ENCODE results near the gene KMT5C.

KMT5C gene

DNA sequence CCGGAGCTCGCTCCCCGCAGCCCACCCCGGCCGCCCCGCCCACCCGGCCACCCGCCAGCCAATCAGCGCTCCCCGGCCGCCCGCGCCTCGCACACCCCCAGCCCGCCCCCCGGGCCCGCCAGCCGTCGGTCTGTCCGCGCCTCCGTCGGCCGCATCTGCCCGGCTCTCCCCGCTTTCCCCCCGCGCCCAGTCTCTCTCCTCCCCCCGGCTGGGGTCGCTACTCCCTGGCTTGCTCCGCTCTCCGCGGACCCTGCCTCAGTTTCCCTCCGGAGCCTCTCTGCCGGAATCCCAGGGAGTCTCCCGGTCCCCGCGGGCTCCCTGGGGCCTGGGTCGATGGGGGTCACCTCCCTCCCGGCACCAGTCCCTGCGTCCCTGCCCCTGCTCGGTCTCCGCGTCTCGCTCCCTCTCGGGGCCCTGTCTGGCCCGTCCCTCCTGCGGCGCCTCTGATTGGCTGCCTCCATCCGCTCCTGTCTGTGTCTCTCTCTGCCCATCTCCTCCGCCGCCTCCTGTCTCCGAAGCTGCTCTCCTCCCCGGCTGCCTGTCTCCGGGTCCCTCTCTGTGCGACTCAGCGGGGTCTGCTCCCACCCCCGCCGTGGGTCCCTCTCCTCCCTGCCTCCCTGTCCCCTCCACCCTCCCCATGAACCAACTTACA lies 30.1 kb downstream of the KMT5C start:
- no peak for FAIRE-seq

DNA sequence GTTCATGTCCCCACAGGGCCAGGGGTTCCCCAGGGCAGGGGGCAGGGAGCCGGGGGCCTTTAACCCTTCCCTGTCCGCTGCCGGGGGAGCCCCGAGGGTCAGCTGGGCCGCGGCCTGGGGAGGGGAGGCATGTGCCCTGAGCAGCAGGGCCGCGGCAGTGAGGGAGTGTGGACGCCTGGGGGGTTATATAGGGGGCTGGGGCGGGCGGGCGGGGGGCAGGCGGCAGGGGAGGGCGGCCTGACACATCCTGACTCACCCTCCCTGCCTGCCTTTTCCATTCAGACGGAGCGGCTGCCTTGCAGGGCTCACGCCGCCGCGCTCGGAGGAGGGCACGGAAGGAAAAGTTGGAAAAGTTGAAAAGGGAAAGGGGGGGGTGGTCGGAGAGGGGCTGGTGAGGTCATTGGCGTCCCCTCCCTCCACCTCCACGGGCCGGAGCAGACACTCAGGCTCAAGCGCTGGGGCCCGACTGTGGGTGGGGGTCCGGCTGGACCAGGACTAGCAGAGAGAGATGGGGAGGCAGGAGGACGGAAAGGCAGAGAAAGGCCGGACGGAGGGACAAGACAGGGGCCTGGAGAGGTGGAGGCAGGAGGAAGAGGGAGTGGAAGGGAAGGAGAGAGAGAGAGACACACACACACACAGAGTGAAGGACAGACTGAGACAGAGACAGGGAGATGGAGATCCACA lies 30.8 kb downstream of the KMT5C start, which contains the start of gene IL11:
Gene IL11, minus strand, starts transcription at position 159 of the 684 bp plus-strand sequence. Its CDS starts 153 bp downstream, at position 6.
- no peak for FAIRE-seq

DNA sequence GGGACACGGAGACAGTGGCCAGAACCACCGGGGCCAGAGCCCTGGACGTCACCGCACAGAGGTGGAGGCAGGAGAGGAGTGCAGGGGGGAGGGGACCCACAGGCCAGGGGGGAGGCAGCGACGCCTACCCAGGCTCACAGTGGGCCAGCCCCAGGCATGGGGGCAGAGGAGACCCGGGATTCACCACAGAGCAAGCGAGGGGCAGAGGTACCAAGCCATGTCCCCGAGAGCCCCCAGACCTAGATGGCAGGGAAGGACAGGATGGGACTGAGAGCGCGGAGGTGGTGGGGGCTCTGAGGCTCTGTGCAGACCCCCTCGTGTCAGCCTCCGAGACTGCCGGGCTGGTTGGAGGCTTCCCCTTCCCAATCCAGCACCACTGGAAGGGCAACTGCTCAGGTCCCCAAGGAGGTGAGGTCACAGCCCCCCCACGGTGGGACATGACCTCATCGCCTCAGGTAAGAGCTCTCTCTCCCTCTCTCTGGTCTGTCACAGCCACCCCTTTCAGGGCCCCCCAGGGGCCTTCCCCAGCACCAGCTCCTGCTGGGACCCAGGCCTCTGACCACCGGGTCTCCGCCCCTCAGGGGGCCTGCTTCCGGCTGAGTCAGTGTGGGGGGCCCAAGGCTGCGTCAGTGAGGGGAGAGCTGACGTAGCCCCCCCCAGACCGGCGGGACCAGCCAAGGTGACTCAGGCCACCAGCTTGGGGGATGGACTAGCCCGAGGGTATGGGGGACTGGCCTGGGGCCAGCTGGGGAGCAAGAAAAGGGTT lies 32.8 kb downstream of the KMT5C start:
- FAIRE-seq, result no peak

DNA sequence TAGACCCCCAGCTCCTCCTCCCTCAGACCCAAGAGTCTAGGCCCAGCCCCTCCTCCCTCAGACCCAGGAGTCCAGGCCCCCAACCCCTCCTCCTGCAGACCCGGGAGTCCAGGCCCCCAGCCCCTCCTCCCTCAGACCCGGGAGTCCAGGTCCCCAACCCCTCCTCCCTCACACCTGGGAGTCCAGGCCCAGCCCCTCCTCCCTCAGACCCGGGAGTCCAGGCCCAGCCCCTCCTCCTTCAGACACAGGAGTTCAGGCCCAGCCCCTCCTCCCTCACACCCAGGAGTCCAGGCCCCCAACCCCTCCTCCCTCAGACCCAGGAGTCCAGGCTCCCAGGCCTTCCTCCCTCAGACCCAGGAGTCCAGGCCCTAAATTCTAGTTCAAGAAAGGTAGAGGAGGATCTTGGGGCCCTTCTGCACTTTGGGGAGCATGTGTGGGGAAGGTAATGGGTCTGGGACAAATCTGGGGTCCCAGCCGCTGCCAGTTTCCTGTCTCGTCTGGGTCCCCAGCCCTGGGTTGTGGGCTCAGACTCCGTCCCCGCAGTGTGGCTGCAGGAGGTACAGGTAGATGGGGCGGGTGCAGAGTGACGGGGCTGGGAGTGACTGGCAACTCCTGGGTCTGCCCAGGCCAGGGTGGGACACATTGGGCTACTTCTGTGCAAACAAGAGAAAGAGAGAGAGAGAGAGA lies 33.8 kb downstream of the KMT5C start:
- FAIRE-seq, result no peak

DNA sequence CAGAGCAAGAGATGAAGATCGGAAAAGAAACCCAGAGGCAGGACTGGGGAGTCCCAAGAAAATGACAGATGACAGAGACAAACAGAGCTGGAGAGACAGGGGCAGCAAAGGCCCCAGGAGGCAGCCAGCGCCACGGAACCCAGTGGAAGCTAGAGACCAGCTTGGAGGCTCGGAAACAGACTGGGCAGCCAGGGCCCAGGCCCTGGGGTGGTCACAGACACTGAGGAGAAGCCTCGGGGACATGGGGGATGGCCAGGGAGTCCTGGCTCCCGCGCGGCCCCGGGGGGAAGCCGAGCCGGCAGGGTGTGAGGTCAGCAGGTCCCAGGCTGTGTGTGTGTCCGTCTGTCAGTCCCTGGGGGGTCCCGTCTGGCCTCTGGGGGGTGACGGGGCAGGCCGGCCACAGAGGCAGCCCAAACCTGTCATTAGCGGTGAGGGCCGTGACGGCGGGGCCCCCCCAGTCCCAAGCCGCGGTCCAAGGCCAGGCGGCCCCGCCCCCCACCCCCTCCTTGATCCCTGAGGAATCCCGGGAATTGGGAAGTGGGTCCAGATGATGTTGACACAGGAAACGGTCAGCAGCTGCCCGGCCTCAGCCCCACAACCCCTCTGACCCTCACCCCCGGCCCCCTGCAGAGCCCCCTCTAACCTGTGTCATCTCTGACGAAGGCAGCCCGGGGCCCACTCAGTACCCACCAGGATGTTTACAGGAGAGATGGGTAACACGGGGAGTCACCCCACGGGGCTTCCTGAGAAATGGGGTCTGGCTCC lies 34.5 kb downstream of the KMT5C start:
- no peak for FAIRE-seq

DNA sequence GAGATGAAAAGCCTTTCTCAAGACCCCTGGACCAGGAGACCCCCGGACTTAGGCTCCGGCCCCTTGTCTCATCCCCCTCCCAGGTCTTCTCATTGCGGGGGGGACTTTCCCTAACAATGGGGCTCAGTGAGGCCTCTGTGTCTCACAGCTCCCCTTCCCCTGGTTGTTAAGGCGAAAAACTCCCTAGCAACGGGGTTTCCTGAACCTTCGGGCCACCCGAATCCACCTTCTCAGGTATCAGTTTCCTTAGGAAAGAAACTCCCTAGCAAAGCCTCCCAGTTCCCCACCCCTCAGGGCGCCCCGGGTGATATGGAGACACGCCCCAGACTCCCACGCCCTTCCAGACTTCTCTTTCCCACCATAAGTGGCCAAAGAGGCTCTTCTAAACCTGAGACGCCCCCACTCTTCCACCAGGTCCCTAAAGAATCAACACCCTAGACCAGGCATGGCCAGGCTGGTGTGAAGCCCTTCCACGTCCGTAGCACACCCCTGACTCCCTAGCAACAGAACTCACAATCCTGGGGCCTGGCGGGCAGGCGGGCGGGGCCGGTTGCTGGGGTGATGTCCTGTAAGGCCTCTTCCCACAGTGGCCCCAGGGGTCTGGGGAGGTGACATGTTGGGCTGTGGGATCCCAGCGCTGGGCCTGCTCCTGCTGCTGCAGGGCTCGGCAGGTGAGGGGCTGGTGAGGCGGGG lies 36.7 kb downstream of the KMT5C start, which contains the start of gene TMEM190:
Gene TMEM190, plus strand, starts transcription at position 586 of the 693 bp plus-strand sequence. Its CDS starts 28 bp downstream, at position 614.
- no peak for FAIRE-seq

DNA sequence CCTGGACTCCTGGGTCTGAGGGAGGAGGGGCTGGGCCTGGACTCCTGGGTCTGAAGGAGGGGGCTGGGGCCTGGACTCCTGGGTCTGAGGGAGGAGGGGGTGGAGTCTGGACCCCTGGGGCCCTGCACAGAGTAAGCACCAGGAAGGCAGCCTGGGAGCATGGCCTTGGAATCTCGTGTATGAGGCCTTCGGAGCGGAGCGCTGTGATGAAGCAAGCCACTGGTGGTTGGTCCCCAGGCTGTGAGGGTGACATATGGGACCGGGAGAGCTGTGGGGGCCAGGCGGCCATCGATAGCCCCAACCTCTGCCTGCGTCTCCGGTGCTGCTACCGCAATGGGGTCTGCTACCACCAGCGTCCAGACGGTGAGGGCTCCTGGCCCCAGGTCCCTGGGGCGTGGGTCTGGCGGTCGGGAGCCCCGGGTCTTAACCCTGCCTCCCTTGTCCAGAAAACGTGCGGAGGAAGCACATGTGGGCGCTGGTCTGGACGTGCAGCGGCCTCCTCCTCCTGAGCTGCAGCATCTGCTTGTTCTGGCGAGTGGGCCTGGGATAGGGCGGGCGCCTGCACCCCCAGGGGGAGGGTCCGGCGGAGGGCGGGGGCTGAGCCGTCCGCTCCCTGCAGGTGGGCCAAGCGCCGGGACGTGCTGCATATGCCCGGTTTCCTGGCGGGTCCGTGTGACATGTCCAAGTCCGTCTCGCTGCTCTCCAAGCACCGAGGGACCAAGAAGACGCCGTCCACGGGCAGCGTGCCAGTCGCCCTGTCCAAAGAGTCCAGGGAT lies 37.9 kb downstream of the KMT5C start:
- FAIRE-seq, result no peak

DNA sequence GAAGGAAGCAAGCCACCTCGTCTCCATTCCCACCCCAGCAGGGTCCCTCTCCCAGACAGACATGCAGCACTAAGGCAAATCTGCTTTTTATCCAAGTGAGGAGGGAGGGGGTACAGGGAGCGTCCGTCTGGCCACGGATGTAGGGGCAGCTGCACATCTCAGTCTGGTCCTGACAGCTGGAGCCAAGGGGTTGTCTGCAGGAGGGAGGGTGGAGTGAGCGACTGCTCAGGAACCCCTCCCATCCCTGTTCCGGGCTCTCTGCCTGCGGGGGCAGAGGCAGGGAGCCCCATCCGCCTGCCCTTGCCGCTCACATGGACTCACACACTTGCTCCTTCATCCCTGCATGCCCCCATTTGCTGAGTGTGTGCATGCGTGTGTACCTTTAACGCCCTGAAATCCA lies 39.5 kb downstream of the KMT5C start:
- no peak for FAIRE-seq

DNA sequence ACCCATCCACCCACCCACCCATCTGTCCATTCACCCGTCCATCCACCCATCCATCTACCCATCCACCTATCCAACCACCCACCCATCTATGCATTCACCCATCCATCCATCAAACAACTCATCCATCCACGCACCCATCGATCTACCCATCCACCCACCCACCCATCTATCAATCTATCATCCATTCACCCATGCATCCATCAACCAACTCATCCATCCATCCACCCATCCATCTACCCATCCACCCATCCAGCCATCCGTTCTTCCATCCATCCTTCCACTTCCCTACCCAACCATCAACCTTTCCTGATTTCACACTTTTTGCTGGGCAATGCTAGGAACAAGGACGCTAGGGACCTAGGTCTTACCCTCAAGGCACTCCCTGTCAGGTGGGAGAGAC lies 42.3 kb downstream of the KMT5C start:
- FAIRE-seq, result no peak

DNA sequence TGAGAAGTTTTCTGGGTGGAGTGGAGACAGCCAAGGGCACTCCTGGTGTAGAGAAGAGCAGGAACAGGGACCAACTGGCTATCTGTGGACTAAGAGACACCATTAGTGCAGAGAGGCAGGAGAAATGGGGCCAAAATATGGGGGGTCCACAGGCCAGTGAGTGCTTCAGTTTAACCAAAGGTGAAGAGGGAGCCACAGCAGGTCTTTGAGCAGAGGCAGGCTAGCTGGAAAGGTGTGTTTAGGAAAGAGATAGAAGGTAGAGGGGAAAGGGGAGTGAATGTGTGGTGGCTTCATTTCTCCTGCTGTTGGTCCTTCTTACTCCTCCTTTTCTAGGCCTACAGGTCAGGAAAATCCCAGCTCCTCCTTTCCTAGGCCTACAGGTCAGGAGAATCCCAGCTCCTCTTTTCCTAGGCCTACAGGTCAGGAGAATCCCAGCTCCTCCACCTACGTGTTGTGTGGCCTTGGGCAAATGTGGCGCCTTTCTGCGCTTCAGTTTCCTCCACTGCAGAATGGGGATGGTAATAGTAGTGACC lies 42.9 kb downstream of the KMT5C start:
- no peak for FAIRE-seq

DNA sequence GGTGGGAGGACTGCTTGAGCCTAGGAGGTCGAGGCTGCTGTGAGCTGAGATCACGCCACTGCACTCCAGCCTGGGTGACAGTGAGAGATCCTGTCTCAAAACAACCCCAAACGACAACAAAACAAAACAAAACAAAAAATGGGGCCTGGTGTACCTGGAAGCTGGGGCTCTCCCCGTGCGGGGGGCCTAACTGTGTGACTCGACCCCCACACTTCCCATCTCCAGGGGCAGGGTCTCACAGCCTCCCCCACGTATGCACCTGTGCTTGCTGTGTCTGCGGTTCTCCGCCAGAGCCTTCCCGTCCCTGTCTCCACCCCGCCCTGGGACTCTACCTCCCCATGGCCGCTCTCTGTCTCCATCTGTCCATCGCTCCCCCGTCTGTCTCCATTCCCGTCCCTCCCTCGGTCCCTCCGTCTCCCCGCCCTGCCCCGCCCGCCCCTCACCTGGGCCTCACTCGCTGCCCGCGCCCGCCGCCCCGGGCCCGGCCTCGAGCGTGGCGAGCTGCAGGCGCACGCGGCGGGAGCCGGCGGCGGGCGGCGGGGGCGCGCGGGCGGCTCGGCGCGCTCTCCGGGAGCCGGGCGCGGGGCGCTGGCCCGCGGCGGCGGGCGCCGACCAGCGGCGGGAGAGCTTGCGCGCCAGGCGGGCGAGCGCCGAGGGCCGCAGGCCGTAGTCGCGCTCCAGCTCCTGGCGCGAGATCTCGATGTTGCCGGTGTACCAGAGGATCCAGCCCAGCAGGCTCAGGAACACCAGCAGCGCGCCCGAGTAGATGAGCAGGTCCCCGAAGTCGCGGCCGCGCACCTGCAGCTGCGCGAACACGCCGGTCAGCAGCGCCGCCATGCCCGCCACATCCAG lies 43.8 kb downstream of the KMT5C start:
- no peak for FAIRE-seq

DNA sequence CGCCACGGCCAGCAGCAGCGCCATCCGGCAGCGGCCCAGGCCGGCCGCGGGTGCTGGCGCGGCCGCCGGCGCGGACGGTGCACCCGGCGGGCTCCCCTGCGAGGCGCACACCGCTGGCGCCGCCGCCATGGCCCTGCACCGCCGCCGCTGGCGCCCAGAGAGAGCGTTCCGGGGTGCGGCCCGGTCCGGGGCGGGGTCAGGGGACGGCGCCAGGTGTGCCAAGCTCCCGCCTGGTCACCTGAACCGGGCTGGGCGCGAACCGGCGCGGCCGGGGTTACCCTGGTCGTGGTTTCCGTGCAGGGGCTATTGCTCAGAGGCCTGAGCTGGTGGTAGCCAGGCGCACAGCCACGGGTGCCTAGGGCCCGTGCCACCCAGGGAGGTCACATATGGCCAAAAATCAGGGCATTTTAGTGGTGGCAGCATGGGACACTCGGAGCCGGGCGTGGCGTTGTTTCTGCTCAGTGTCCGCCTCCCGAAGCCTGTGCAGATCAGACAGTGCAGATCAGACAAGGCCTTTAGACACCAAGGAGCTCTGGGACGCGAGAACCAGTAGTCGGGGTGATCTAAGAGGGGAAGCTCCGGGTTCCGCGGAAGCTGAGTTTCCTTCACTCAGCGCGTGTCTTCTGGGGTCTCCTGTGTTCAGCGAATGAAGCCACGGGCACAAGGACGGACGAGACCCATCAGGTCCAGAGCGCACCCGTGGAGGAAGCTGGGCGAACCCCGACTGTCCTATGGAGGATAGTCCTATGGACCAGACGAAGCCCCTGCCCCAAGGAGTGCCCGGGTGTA lies 44.6 kb downstream of the KMT5C start, which contains the start of gene TMEM238:
Gene TMEM238, minus strand, starts transcription at position 162 of the 789 bp plus-strand sequence. Its CDS starts 33 bp downstream, at position 129.
- no peak for FAIRE-seq

DNA sequence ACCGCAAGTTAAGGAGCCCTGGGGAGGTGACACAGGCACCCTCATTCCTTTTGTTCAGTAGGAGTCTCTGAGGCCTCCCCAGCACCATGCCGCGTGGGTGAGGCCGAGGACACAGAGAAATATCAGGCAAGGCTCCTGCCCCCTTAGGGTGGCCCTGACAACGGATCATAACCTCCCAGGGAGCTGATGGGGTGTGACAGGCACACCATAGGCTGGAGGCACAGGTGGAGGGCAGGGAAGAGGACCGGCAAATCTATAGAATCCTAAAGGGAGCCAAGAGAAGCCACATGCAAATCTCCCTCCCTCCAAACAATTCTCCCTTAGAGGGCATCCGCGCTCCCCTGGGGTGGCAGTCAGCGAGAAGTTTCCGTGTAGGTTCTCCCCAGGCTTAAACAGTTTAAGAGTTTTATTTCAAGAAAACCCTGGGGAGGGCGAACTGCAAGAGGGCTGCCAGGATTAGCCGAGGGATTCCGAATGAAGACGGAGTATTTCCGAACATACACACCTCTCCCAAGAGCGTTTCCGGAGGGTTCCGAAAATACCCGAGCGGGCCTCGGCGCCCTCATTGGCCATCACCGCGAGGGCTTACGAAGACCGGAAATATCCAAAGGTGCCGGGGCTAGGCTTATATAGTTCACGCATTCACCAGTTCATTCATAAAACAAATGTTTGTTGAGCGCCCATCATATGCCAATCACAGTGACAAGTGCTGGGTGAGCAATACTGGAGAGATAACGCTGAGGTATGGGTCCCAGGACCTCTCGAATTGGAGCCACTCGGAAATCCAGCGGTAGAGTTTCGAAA lies 45.4 kb downstream of the KMT5C start:
- FAIRE-seq, result no peak

DNA sequence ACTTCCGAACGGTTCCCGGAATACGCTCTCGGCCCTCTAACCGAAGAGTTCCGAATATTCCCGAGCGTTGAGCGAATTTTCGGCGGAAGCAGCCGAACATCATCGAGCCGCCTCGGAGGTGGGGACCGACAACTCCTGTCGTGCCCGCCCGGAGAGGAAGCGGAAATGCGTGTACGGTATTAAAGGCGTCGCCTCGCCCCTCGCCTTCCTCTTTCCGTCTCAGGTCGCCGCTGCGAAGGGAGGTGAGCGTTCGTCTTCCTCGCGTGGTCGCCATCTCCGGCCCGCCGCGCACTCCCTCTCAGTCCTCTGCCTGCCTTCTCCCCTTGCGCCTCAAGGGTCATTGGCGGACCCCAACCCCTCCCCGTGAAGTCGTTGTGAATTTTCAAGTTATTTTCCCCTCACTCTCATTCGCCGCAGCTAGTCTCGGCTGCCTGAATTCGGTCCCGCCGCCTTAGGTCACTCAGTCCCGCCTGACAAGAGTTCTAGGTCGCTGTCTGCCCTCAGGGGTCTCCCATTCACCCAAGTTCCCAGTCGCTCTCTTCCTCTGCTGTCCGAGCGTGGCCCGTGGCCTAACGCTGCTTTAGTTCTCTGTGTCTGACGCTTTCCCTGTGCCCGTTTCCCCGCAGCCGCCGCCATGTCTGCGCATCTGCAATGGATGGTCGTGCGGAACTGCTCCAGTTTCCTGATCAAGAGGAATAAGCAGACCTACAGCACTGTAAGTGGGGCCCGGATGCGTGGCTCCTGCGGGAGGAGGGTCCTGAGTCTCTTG lies 46.2 kb downstream of the KMT5C start, which contains the start of gene RPL28:
Gene RPL28, plus strand, starts transcription at position 209 of the 769 bp plus-strand sequence. Its CDS starts 426 bp downstream, at position 635.
- peak; percentile 38 for FAIRE-seq

DNA sequence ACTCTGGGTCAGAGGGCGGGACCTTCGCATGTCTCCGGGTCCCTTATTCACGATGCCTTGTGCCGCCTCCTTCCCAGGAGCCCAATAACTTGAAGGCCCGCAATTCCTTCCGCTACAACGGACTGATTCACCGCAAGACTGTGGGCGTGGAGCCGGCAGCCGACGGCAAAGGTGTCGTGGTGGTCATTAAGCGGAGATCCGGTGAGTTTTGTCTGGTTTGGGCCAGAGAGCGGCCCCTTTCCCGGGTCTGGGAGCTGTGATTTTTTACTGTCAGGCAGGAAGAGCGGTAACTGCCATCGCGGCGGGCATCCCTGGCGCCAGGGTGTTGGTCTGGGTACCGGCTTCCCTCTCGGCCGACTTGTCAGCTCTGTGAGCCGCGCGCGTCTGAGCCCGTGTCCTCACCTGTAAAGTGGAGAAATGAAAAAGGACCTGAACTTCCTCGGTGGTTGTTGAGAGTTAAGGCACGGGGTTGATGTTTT lies 46.9 kb downstream of the KMT5C start:
- FAIRE-seq, result no peak

DNA sequence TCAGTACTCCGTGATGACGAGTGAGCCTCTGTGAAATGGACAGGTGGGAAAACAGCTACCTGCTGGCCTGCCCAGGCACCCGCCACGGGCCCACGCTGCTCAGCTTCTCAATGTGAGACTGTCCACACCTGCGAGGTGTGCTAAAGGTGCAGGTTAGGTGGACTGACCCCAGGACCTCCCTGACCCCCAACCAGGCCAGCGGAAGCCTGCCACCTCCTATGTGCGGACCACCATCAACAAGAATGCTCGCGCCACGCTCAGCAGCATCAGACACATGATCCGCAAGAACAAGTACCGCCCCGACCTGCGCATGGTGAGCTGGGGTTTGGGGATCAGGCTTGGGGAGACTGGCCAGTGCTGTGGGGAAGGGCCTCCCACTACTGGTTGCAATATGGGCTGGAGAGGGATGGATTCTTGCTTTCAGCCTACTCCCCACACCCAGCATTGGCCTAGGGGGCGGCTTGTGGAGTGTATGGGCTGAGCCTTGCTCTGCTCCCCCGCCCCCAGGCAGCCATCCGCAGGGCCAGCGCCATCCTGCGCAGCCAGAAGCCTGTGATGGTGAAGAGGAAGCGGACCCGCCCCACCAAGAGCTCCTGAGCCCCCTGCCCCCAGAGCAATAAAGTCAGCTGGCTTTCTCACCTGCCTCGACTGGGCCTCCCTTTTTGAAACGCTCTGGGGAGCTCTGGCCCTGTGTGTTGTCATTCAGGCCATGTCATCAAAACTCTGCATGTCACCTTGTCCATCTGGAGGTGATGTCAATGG lies 48.2 kb downstream of the KMT5C start:
- no peak for FAIRE-seq

All from islet of Langerhans (tissue), 1 donor.